GM12878 (cell line): ENCODE results near the gene SLC30A7. TPM values are rescaled to one million over a fixed set of nuclear protein-coding genes. Genes with fewer than 3 reads are reported as not detected.

Source experiments
- ATAC-seq: fragments of 200-7000 bp; cut with Tn5 transposase; 3 replicates; pipeline ENCODE4 v1.9.1; 2020; ENCODE audit warnings: mild to moderate bottlenecking, moderate library complexity
- BruUV-seq: library from RNA; stranded (reverse); fragments of 400-500 nt; replicated peaks from 2 replicates; lab custom pipeline; 2021; lab: Mats Ljungman, UMichigan
- CTCF ChIA-PET: fragments of 300-600 bp; sonication (Branson Sonifier 250); formaldehyde crosslinking; extraction: SDS; loops from one replicate; lab custom pipeline; 2021; ENCODE audit warnings: inconsistent platforms; lab: Yijun Ruan, JAX
- POLR2A ChIA-PET: fragments of 350-600 bp; formaldehyde crosslinking; extraction: SDS; loops from one replicate; lab custom pipeline; 2021; ENCODE audit warnings: inconsistent platforms; lab: Charles Lee
- RAD21 ChIA-PET: fragments of 300-600 bp; sonication (Branson Sonifier 250); formaldehyde crosslinking; loops from one replicate; lab custom pipeline; 2023; ENCODE audit warnings: antibody characterized with exemption; ENCODE audit not compliant: unreplicated experiment; lab: Charles Lee
- SMC1A ChIA-PET: fragments of 300-600 bp; sonication (Branson Sonifier 250); formaldehyde crosslinking; loops from one replicate; lab custom pipeline; 2023; ENCODE audit not compliant: unreplicated experiment, uncharacterized antibody; lab: Charles Lee
- DNase-seq: peaks from one replicate; pipeline ENCODE4 v3.0.0-alpha.2; 2011; ENCODE audit warnings: low read depth, low spot score
- FAIRE-seq: peaks from 3 replicates; lab custom pipeline; 2011; peaks lifted over from hg19 to GRCh38; lab: Jason Lieb, UNC
- H2AFZ ChIP-seq: 2 replicates; pipeline ENCODE4 v1.6.0; 2011; ENCODE audit warnings: low read depth, low read length, control low read depth; ENCODE audit not compliant: control insufficient read depth
- H3K27ac ChIP-seq: 2 replicates; pipeline ENCODE4 v1.5.1; 2011; ENCODE audit warnings: control low read depth; ENCODE audit not compliant: control insufficient read depth, insufficient read depth
- H3K27me3 ChIP-seq, 2 experiments: replicated peaks in 1 of 2; 2 replicates each; pipeline versions ENCODE4 v1.6.0 to v1.6.1; 2011; ENCODE audit warnings: low read length in 1 of 2; ENCODE audit not compliant: control insufficient read depth in 2 of 2, insufficient read depth in 2 of 2
- H3K36me3 ChIP-seq, 2 experiments: 2 replicates each; pipeline ENCODE4 v1.5.1; 2011; ENCODE audit warnings: low read length in 1 of 2; ENCODE audit not compliant: control insufficient read depth in 2 of 2, insufficient read depth in 2 of 2
- H3K4me1 ChIP-seq: 2 replicates; pipeline ENCODE4 v1.6.1; 2011; ENCODE audit warnings: mild to moderate bottlenecking, low read length, moderate library complexity, mixed read lengths; ENCODE audit not compliant: control insufficient read depth, insufficient read depth
- H3K4me2 ChIP-seq: 2 replicates; pipeline ENCODE4 v1.6.0; 2011; ENCODE audit warnings: control low read depth; ENCODE audit not compliant: control insufficient read depth, insufficient read depth
- H3K4me3 ChIP-seq: fragments of 200-600 bp; sonication (generic); 2 replicates; pipeline ENCODE4 v1.5.1; 2016
- H3K79me2 ChIP-seq: 2 replicates; pipeline ENCODE4 v1.6.0; 2011; ENCODE audit warnings: low read length; ENCODE audit not compliant: control insufficient read depth, insufficient read depth
- H3K9ac ChIP-seq: 2 replicates; pipeline ENCODE4 v1.8.0; 2011; ENCODE audit warnings: low read length, control low read depth, mixed read lengths; ENCODE audit not compliant: control insufficient read depth, insufficient read depth
- H3K9me3 ChIP-seq: replicated peaks from 3 replicates; pipeline ENCODE4 v1.5.1; 2011; ENCODE audit warnings: mild to moderate bottlenecking, low read length; ENCODE audit not compliant: control insufficient read depth, insufficient read depth
- H4K20me1 ChIP-seq: 2 replicates; pipeline ENCODE4 v1.6.0; 2011; ENCODE audit not compliant: control insufficient read depth, insufficient read depth
- CBX5 ChIP-seq: sonication (generic); IDR thresholded peaks from 2 replicates; pipeline ENCODE4 v1.6.1; 2016; ENCODE audit warnings: low read depth, moderate library complexity, mild to moderate bottlenecking, inconsistent platforms
- CTCF ChIP-seq, 3 experiments: IDR thresholded peaks in 2 of 3; conservative IDR thresholded peaks in 1 of 3; 2 replicates each; pipeline ENCODE4 v1.5.1; 2011; ENCODE audit warnings: low read depth in 3 of 3, low read length in 3 of 3, mild to moderate bottlenecking in 3 of 3, control low read depth in 2 of 3, moderate library complexity in 2 of 3, inconsistent platforms in 1 of 3, mixed read lengths in 1 of 3; ENCODE audit not compliant: control insufficient read depth in 2 of 3, insufficient read depth in 1 of 3; ENCODE audit errors: extremely low read depth in 1 of 3
- HCFC1 ChIP-seq: fragments of 150-350 bp; IDR thresholded peaks from 2 replicates; pipeline ENCODE4 v1.6.1; 2014; ENCODE audit warnings: low read length
- HDGF ChIP-seq: fragments of 450-650 bp; IDR thresholded peaks from 2 replicates; pipeline ENCODE4 v1.6.1; 2016; ENCODE audit warnings: antibody characterized with exemption
- IKZF1 ChIP-seq: fragments of 450-650 bp; conservative IDR thresholded peaks from 2 replicates; pipeline ENCODE4 v1.6.1; 2017; ENCODE audit warnings: antibody characterized with exemption, mild to moderate bottlenecking
- MEF2B ChIP-seq: fragments of 450-650 bp; IDR thresholded peaks from 2 replicates; pipeline ENCODE4 v1.6.1; 2018; ENCODE audit warnings: mild to moderate bottlenecking, moderate library complexity; ENCODE audit not compliant: partially characterized antibody, poor library complexity, severe bottlenecking
- MTA2 ChIP-seq: fragments of 450-650 bp; IDR thresholded peaks from 2 replicates; pipeline ENCODE4 v1.6.1; 2016; ENCODE audit warnings: low read depth, mild to moderate bottlenecking, moderate library complexity
- MTA3 ChIP-seq: IDR thresholded peaks from 2 replicates; pipeline ENCODE4 v1.6.1; 2012; ENCODE audit warnings: low read length, inconsistent platforms, borderline replicate concordance
- MYC ChIP-seq: IDR thresholded peaks from 2 replicates; pipeline ENCODE4 v1.6.1; 2011; ENCODE audit warnings: mild to moderate bottlenecking, low read length, moderate library complexity, inconsistent platforms; ENCODE audit not compliant: insufficient read depth, insufficient replicate concordance, insufficient read length, severe bottlenecking
- RAD51 ChIP-seq: fragments of 450-650 bp; IDR thresholded peaks from 2 replicates; pipeline ENCODE4 v1.6.1; 2016; ENCODE audit warnings: moderate library complexity, mild to moderate bottlenecking, inconsistent platforms
- SIX5 ChIP-seq: IDR thresholded peaks from 2 replicates; pipeline ENCODE4 v1.6.1; 2011; ENCODE audit warnings: mild to moderate bottlenecking, low read depth, low read length, moderate library complexity; ENCODE audit not compliant: severe bottlenecking
- TARDBP ChIP-seq: IDR thresholded peaks from 2 replicates; pipeline ENCODE4 v1.6.1; 2016; ENCODE audit warnings: borderline replicate concordance
- ZBED1 ChIP-seq: IDR thresholded peaks from 2 replicates; pipeline ENCODE4 v1.6.1; 2016; ENCODE audit warnings: borderline replicate concordance
- ZNF207 ChIP-seq: fragments of 450-650 bp; IDR thresholded peaks from 2 replicates; pipeline ENCODE4 v1.6.1; 2014; ENCODE audit warnings: antibody characterized with exemption, mild to moderate bottlenecking, borderline replicate concordance
- in situ Hi-C: fragments of 300-500 bp; cut with MboI; formaldehyde crosslinking; loops from 9 replicates; pipeline ENCODE4 v1.14.3; 2018; ENCODE audit warnings: mixed read lengths
- intact Hi-C: fragments of 100-400 bp; cut with micrococcal nuclease; formaldehyde crosslinking; loops from one replicate; pipeline ENCODE4 v1.14.2; 2022; ENCODE audit not compliant: unreplicated experiment
- polyA plus RNA-seq, 11 experiments: library from polyadenylated mRNA; depleted of rRNA in 4 of 11; unstranded in 6 of 11; stranded (reverse) in 5 of 11; fragments of >200 nt; fragmentation: Nextera tagmentation in 4 of 11; fragmentation: Illumina TruSeq in 1 of 11; extraction: Ambion mirVana in 4 of 11; extraction: Trizol in 1 of 11; gene quantifications; 1 replicate in 1 of 11; 2 replicates in 10 of 11; pipeline versions ENCODE4 v1.2.1 to v1.2.3, GENCODE V29; 2011 to 2016; ENCODE audit warnings: inconsistent platforms in 2 of 11, missing spikeins in 2 of 11, low read depth in 1 of 11
- total RNA-seq, 4 experiments: library from RNA; depleted of rRNA in 3 of 4; stranded (reverse); fragments of >200 nt in 3 of 4; fragmentation: Illumina TruSeq in 1 of 4; extraction: Trizol in 1 of 4; gene quantifications; 2 replicates each; pipeline versions ENCODE4 v1.2.1 to v1.2.3, GENCODE V29; 2013 to 2021

Gene SLC30A7
- total and polyA plus RNA-seq, 10 of the 15 experiments (the other 5 are each of a cell fraction or from before 2014, with no cell fraction given) = 4.4 to 23.3 (median 16.9) TPM

- FAIRE-seq (no peak), DNase-seq (no peak), ATAC-seq (no peak)
- Histone ChIP-seq H3K9ac (no peak overlapping the region), H3K27me3 (no peaks in the 10 kb centered on the region), H3K4me3 (no peak overlapping the region), H4K20me1 (no peaks in the 10 kb centered on the region), H3K4me1 (0 out of 2 replicates have a peak, but pooled peaks cover 2% of the 10 kb centered on the region), H3K36me3 (peaks cover 0 to 14% of the 10 kb centered on the region in 2 experiments; a peak in 2 of 4 replicates), H3K27ac (no peak overlapping the region), H2AFZ (no peak overlapping the region), H3K9me3 (no peaks in the 10 kb centered on the region), H3K79me2 (no peaks in the 10 kb centered on the region), H3K4me2 (no peak overlapping the region)
- in situ Hi-C loops (no loop called here), intact Hi-C loops (loop anchor here (5.0 kb wide), 1 partner anchor 301 kb away; the partner anchor contains the start of gene S1PR1)
- SMC1A ChIA-PET = no interaction called here
- POLR2A ChIA-PET = interaction anchor here (0.6 kb wide), 1 partner anchor 327 kb away, joined by 3 read pairs; no protein-coding TSS in a partner anchor
- TF ChIP-seq MTA2 = no peak
- TF ChIP-seq ZBED1 = no peak
- no peak for TF ChIP-seq HCFC1
- TF ChIP-seq MYC = no peak
- no peak for TF ChIP-seq CTCF (IDR thresholded peaks at IDR 0.05 in 2 of 3, conservative IDR thresholded peaks at IDR 0.05 in 1 of 3; ENCODE audit: control insufficient read depth in 2 of 3, extremely low read depth in 1 of 3, insufficient read depth in 1 of 3, low read depth in 3 of 3, low read length in 3 of 3)
- no peak for TF ChIP-seq CBX5
- TF ChIP-seq MTA3 = no peak
- no peak for TF ChIP-seq SIX5
- no peak for TF ChIP-seq IKZF1
- TF ChIP-seq RAD51 = no peak
- no peak for TF ChIP-seq MEF2B
- TF ChIP-seq TARDBP = no peak
- TF ChIP-seq ZNF207 = no peak
- no peak for TF ChIP-seq HDGF
- BruUV-seq = no TSS peak
- CTCF ChIA-PET = no interaction called here
- RAD21 ChIA-PET = no interaction called here
These were observed 40.5 kb downstream of the SLC30A7 start for GRCh38 chr1:100936194-100936967.
